K562 (cell line): ENCODE measurements around the gene LENEP. TPM values are rescaled to one million over a fixed set of nuclear protein-coding genes. Genes with fewer than 3 reads are reported as not detected.

Experiments
- ATAC-seq: fragments of 200-7000 bp; cut with Tn5 transposase; 3 replicates; pipeline ENCODE4 v1.9.1; 2020; ENCODE audit warnings: moderate library complexity
- BruUV-seq: library from RNA; stranded (reverse); fragments of 400-500 nt; replicated peaks from 2 replicates; lab custom pipeline; 2021; lab: Mats Ljungman, UMichigan
- CTCF ChIA-PET: fragments of 300-600 bp; formaldehyde crosslinking; extraction: SDS; loops from one replicate; lab custom pipeline; 2021; ENCODE audit warnings: low intra/inter-chr PET ratio; lab: Yijun Ruan, JAX
- POLR2A ChIA-PET: fragments of 300-600, 350-650 bp; sonication (Branson Sonifier 250); formaldehyde crosslinking; extraction: SDS; loops from one replicate; lab custom pipeline; 2021; ENCODE audit warnings: antibody characterized with exemption, inconsistent platforms; lab: Yijun Ruan, JAX
- DNase-seq, 4 experiments: peaks; one replicate each; pipeline versions ENCODE4 v3.0.0 to v3.0.0-alpha.2; 2011 to 2018; ENCODE audit warnings: low spot score in 3 of 4, mixed read lengths in 3 of 4; ENCODE audit errors: extremely low read depth in 1 of 4
- FAIRE-seq: peaks from 2 replicates; lab custom pipeline; 2011; peaks lifted over from hg19 to GRCh38; lab: Jason Lieb, UNC
- H2AFZ ChIP-seq: 2 replicates; pipeline ENCODE4 v1.6.0; 2011; ENCODE audit warnings: low read depth, low read length, control low read depth, inconsistent platforms
- H3K27ac ChIP-seq: fragments of 200-600 bp; 3 replicates; pipeline ENCODE4 v1.8.0; 2011; ENCODE audit warnings: low read depth, mild to moderate bottlenecking, control low read depth, inconsistent platforms, low read length, moderate library complexity, mixed read lengths; ENCODE audit errors: extremely low read depth
- H3K27me3 ChIP-seq, 2 experiments: fragments of 300-600 bp in 1 of 2; 2 replicates in 1 of 2; 3 replicates in 1 of 2; pipeline versions ENCODE4 v1.6.0 to v1.8.0; 2011; ENCODE audit warnings: inconsistent platforms in 2 of 2, low read length in 2 of 2, mild to moderate bottlenecking in 1 of 2, mixed read lengths in 1 of 2, moderate library complexity in 1 of 2; ENCODE audit not compliant: control insufficient read depth in 2 of 2, insufficient read depth in 2 of 2
- H3K36me3 ChIP-seq: fragments of 300-600 bp; 3 replicates; pipeline ENCODE4 v1.8.0; 2011; ENCODE audit warnings: mild to moderate bottlenecking, low read length, inconsistent platforms; ENCODE audit not compliant: control insufficient read depth, insufficient read depth
- H3K4me1 ChIP-seq, 2 experiments: fragments of 200-600 bp in 1 of 2; replicated peaks in 1 of 2; 2 replicates in 1 of 2; 3 replicates in 1 of 2; pipeline versions ENCODE4 v1.5.1 to v1.8.0; 2011; ENCODE audit warnings: inconsistent platforms in 2 of 2, low read length in 2 of 2, mild to moderate bottlenecking in 1 of 2, mixed read lengths in 1 of 2, moderate library complexity in 1 of 2; ENCODE audit not compliant: control insufficient read depth in 2 of 2, insufficient read depth in 2 of 2
- H3K4me2 ChIP-seq: 2 replicates; pipeline ENCODE4 v1.6.1; 2011; ENCODE audit warnings: low read length, control low read depth, inconsistent platforms, mixed read lengths; ENCODE audit not compliant: insufficient read depth
- H3K4me3 ChIP-seq: fragments of 200-600 bp; sonication (generic), shearing (Covaris generic); 2 replicates; pipeline ENCODE4 v1.5.1; 2016; ENCODE audit warnings: control low read depth, inconsistent platforms
- H3K79me2 ChIP-seq: fragments of 200-600 bp; 3 replicates; pipeline ENCODE4 v1.8.0; 2011; ENCODE audit warnings: low read length, inconsistent platforms; ENCODE audit not compliant: control insufficient read depth, insufficient read depth
- H3K9ac ChIP-seq, 2 experiments: 2 replicates each; pipeline versions ENCODE4 v1.6.0 to v1.6.1; 2011; ENCODE audit warnings: low read depth in 2 of 2, low read length in 2 of 2, control low read depth in 1 of 2, inconsistent platforms in 1 of 2, mild to moderate bottlenecking in 1 of 2, mixed read lengths in 1 of 2; ENCODE audit not compliant: insufficient read depth in 1 of 2
- H3K9me1 ChIP-seq: one replicate; pipeline ENCODE4 v1.6.0; 2011; ENCODE audit warnings: inconsistent platforms, mild to moderate bottlenecking, low read length, moderate library complexity; ENCODE audit not compliant: control insufficient read depth, insufficient read depth
- H3K9me3 ChIP-seq: replicated peaks from 2 replicates; pipeline ENCODE4 v1.5.1; 2011; ENCODE audit warnings: low read depth, low read length, inconsistent platforms; ENCODE audit not compliant: control insufficient read depth, insufficient read depth
- H4K20me1 ChIP-seq: replicated peaks from 2 replicates; pipeline ENCODE4 v1.6.1; 2011; ENCODE audit warnings: low read length, inconsistent platforms, mixed read lengths; ENCODE audit not compliant: control insufficient read depth, insufficient read depth
- ETV1 ChIP-seq: fragments of 450-650 bp; conservative IDR thresholded peaks from 2 replicates; pipeline ENCODE4 v1.6.1; 2016; ENCODE audit warnings: missing genetic modification characterization, control low read depth, low read depth, missing compliant biosample characterization
- POLR2G ChIP-seq: fragments of 200-400 bp; formaldehyde crosslinking; IDR thresholded peaks from 2 replicates; pipeline ENCODE4 v1.6.1; 2017; ENCODE audit warnings: low read depth, mild to moderate bottlenecking, antibody characterized with exemption, low read length, moderate library complexity
- RBFOX2 ChIP-seq: fragments of 200-400 bp; formaldehyde crosslinking; IDR thresholded peaks from 2 replicates; pipeline ENCODE4 v1.6.1; 2017; ENCODE audit warnings: low read depth, mild to moderate bottlenecking, low read length, moderate library complexity
- RBM22 ChIP-seq: fragments of 200-400 bp; formaldehyde crosslinking; IDR thresholded peaks from 2 replicates; pipeline ENCODE4 v1.6.1; 2018; ENCODE audit warnings: low read length, low read depth; ENCODE audit not compliant: poor library complexity, severe bottlenecking
- ZBTB1 ChIP-seq: sonication (generic); formaldehyde crosslinking; IDR thresholded peaks from 2 replicates; pipeline ENCODE4 v1.8.1; 2023; ENCODE audit warnings: missing genetic modification reagents, low read depth, mild to moderate bottlenecking, borderline replicate concordance
- ZNF212 ChIP-seq: fragments of 450-650 bp; formaldehyde crosslinking; IDR thresholded peaks from 2 replicates; pipeline ENCODE4 v1.4.0; 2020; ENCODE audit warnings: mild to moderate bottlenecking
- WGBS: fragments of 100-300 bp; shearing (Covaris generic); methylation state at CpG from one replicate; pipeline ENCODE4 v1.1.6; 2016; ENCODE audit warnings: low coverage, mixed read lengths; ENCODE audit not compliant: insufficient coverage; ENCODE audit errors: missing lambda C conversion rate; 5-methylcytosine and 5-hydroxymethylcytosine counted together
- in situ Hi-C: fragments of 300-500 bp; cut with MboI; formaldehyde crosslinking; loops from 4 replicates; pipeline ENCODE4 v1.15.0; 2018; ENCODE audit warnings: inconsistent platforms, mixed read lengths
- intact Hi-C: fragments of 100-400 bp; cut with micrococcal nuclease; formaldehyde crosslinking; loops from 2 replicates; pipeline ENCODE4 v1.14.2; 2022
- polyA plus RNA-seq, 8 experiments: library from polyadenylated mRNA; depleted of rRNA in 4 of 8; stranded (reverse) in 5 of 8; unstranded in 3 of 8; fragments of >200 nt; fragmentation: Nextera tagmentation in 2 of 8; fragmentation: Illumina TruSeq in 1 of 8; extraction: Ambion mirVana in 2 of 8; extraction: Trizol in 1 of 8; gene quantifications; 2 replicates each; pipeline versions ENCODE4 v1.2.1 to v1.2.3, GENCODE V29; 2011 to 2014; ENCODE audit warnings: inconsistent platforms in 1 of 8, missing spikeins in 1 of 8
- total RNA-seq, 7 experiments: library from RNA; depleted of rRNA in 6 of 7; stranded (reverse); fragments of >200 nt in 6 of 7; fragmentation: Illumina TruSeq in 2 of 7; extraction: Trizol in 2 of 7; gene quantifications; 2 replicates each; pipeline versions ENCODE4 v1.2.1 to v1.2.3, GENCODE V29; 2011 to 2021; ENCODE audit warnings: low replicate concordance in 1 of 7
- TF ChIP-seq, protein P1 (sequence below): fragments of 250-450 bp; sonication (Bioruptor Pico); IDR thresholded peaks from 2 replicates; pipeline ENCODE4 v1.5.0; 2020; ENCODE audit warnings: mild to moderate bottlenecking
- TF ChIP-seq, protein P2 (sequence below): fragments of 450-650 bp; IDR thresholded peaks from 2 replicates; pipeline ENCODE4 v1.6.1; 2017; ENCODE audit warnings: antibody characterized with exemption, mild to moderate bottlenecking
- TF ChIP-seq, protein P3 (sequence below): sonication (generic); formaldehyde crosslinking; IDR thresholded peaks from 2 replicates; pipeline ENCODE4 v1.9.0; 2022; ENCODE audit warnings: mild to moderate bottlenecking, missing genetic modification reagents

LENEP gene
- total and polyA plus RNA-seq, 9 of the 15 experiments (the other 6 are each of a cell fraction or from before 2014, with no cell fraction given), result 0.23 to 0.87 (median 0.67) TPM; not detected in 5

DNA sequence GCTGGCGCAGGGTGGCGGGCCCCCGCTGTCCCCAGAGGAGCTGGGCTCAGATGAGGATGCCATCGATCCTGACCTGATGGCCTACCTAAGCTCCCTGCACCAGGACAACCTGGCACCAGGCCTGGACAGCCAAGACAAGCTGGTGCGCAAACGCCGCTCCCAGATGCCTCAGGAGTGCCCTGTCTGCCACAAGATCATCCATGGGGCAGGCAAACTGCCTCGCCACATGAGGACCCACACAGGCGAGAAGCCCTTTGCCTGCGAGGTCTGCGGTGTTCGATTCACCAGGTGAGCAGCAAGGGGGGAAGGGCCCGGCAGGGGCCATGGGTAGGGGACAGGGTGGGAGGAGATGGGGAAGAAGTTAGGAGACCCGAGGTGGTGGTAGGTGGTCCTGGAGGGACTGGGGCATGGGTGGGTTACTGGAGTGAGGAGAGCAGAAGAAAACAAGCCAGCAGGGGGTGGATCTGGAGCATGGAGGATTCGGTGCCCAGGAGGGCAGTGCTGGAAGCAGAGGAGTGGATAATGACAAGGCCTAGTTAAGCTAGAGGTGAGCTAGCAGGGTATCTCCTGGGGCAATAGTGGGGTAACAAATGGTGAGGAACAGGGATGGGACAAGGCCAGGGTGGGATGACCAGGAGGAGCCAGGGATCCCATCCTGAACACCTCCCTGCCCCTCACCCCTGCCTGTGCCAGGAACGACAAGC is 22.3 kb downstream of the LENEP start (continued):
- TF ChIP-seq, protein P1, sequence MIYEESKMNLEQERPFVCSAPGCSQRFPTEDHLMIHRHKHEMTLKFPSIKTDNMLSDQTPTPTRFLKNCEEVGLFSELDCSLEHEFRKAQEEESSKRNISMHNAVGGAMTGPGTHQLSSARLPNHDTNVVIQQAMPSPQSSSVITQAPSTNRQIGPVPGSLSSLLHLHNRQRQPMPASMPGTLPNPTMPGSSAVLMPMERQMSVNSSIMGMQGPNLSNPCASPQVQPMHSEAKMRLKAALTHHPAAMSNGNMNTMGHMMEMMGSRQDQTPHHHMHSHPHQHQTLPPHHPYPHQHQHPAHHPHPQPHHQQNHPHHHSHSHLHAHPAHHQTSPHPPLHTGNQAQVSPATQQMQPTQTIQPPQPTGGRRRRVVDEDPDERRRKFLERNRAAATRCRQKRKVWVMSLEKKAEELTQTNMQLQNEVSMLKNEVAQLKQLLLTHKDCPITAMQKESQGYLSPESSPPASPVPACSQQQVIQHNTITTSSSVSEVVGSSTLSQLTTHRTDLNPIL (CRISPR knock-in tag), result no peak

DNA sequence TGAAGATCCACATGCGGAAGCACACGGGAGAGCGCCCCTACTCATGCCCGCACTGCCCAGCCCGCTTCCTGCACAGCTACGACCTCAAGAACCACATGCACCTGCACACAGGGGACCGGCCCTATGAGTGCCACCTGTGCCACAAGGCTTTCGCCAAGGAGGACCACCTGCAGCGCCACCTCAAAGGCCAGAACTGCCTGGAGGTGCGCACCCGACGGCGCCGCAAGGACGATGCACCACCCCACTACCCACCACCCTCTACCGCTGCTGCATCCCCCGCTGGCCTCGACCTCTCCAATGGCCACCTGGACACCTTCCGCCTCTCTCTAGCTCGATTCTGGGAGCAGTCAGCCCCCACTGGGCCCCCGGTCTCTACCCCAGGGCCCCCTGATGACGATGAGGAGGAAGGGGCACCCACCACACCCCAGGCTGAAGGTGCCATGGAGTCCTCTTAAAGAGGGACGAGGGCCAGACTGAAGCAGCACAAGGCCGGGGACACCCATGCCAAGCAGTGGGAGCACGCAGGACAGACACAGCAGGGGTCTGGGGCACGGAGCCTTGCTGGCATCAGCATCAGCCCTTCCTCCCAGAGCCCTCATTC is 22.9 kb downstream of the LENEP start:
- Histone ChIP-seq H3K9me1 (no peaks in the 10 kb centered on the region), H4K20me1 (no peaks in the 10 kb centered on the region), H3K4me2 (peak overlapping the region; percentile 53; the same call in 1 of the 2 replicates), H3K9ac (peak overlapping the region; percentile 61 to 87), H3K27ac (peak overlapping the region; percentile 81)
- in situ Hi-C loops, result no loop called here
- ATAC-seq, result no peak
- TF ChIP-seq, protein P2, sequence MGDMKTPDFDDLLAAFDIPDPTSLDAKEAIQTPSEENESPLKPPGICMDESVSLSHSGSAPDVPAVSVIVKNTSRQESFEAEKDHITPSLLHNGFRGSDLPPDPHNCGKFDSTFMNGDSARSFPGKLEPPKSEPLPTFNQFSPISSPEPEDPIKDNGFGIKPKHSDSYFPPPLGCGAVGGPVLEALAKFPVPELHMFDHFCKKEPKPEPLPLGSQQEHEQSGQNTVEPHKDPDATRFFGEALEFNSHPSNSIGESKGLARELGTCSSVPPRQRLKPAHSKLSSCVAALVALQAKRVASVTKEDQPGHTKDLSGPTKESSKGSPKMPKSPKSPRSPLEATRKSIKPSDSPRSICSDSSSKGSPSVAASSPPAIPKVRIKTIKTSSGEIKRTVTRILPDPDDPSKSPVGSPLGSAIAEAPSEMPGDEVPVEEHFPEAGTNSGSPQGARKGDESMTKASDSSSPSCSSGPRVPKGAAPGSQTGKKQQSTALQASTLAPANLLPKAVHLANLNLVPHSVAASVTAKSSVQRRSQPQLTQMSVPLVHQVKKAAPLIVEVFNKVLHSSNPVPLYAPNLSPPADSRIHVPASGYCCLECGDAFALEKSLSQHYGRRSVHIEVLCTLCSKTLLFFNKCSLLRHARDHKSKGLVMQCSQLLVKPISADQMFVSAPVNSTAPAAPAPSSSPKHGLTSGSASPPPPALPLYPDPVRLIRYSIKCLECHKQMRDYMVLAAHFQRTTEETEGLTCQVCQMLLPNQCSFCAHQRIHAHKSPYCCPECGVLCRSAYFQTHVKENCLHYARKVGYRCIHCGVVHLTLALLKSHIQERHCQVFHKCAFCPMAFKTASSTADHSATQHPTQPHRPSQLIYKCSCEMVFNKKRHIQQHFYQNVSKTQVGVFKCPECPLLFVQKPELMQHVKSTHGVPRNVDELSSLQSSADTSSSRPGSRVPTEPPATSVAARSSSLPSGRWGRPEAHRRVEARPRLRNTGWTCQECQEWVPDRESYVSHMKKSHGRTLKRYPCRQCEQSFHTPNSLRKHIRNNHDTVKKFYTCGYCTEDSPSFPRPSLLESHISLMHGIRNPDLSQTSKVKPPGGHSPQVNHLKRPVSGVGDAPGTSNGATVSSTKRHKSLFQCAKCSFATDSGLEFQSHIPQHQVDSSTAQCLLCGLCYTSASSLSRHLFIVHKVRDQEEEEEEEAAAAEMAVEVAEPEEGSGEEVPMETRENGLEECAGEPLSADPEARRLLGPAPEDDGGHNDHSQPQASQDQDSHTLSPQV, result peak; percentile 24; the same call in 1 of the 2 replicates
- TF ChIP-seq ETV1 (tag) (no peak), RBM22 (peak; percentile 87), ZNF212 (CRISPR knock-in tag) (no peak), ZBTB1 (CRISPR knock-in tag) (no peak), RBFOX2 (peak; percentile 62; the same call in 1 of the 2 replicates), POLR2G (peak; percentile 67; the same call in 1 of the 2 replicates)
- TF ChIP-seq, protein P3, sequence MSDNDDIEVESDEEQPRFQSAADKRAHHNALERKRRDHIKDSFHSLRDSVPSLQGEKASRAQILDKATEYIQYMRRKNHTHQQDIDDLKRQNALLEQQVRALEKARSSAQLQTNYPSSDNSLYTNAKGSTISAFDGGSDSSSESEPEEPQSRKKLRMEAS, result peak; percentile 21; the same call in 1 of the 2 replicates
- TF ChIP-seq, all 486 proteins: peak for 5
- DNase-seq, result no peak
- no peak for FAIRE-seq
- H3K36me3 ChIP-seq, result peaks cover 54% of the 10 kb centered on the region; the same call in 2 of the 3 replicates
- no peak overlapping the region for H3K4me3 ChIP-seq
- ChIA-PET POLR2A (interaction anchor here (0.6 to 2.4 kb wide), 12 partner anchors 8 to 173 kb away, joined by 3 to 15 read pairs (median 5); partner anchors contain the start of genes PBXIP1, PYGO2 and SHC1), CTCF (interaction anchor here (0.6 to 2.8 kb wide), 5 partner anchors 16 to 381 kb away, joined by 4 to 28 read pairs (median 11); partner anchors contain the start of genes CKS1B, PBXIP1 and PYGO2)
- WGBS, result 93% methylated on average over 24 of the region's 26 CpGs
- intact Hi-C loops, result loop anchor here (2.0 kb wide), 1 partner anchor 56 kb away; the partner anchor contains the start of gene PYGO2
- peaks cover 38 to 67% of the 10 kb centered on the region in 2 experiments for H3K4me1 ChIP-seq
- H3K9me3 ChIP-seq, result no peaks in the 10 kb centered on the region
- H3K27me3 ChIP-seq, result no peaks in the 10 kb centered on the region
- BruUV-seq, result no TSS peak
- no peak overlapping the region for H2AFZ ChIP-seq
- peaks cover 24% of the 10 kb centered on the region for H3K79me2 ChIP-seq
